GM18951 (cell line): ENCODE data around the gene ELAVL1.
"Not testable (repeated sequence)": the region's sequence is repeated elsewhere in the genome, so short reads cannot be mapped to it uniquely, and the experiment has no call there.

Experiments
- POLR2A ChIP-seq: IDR thresholded peaks from 4 replicates; pipeline ENCODE4 v1.6.1; 2011; ENCODE audit warnings: mild to moderate bottlenecking; ENCODE audit not compliant: insufficient read length, insufficient read depth; ENCODE audit errors: extremely low read depth
- in situ Hi-C: fragments of 300-500 bp; cut with MboI; formaldehyde crosslinking; loops from one replicate; pipeline ENCODE4 v1.12.0; 2022; ENCODE audit warnings: low sequenced_read_pairs, mixed read lengths, inconsistent platforms; ENCODE audit not compliant: unreplicated experiment

Gene ELAVL1

GRCh38 chr19:7921967-7922835 lies 83.2 kb downstream of the ELAVL1 start:
- in situ Hi-C loops = no loop called here

GRCh38 chr19:7921302-7921966 lies 84.0 kb downstream of the ELAVL1 start:
- in situ Hi-C loops = no loop called here
- TF ChIP-seq POLR2A = no peak

More at GRCh38 chr19:7921967-7922835, 83.2 kb downstream of the ELAVL1 start:
- no peak for TF ChIP-seq POLR2A

- TF ChIP-seq POLR2A = peak; percentile 15
- in situ Hi-C loops = no loop called here
Observed at GRCh38 chr19:7920519-7921301, 84.7 kb downstream of the ELAVL1 start.

GRCh38 chr19:7919610-7920518 lies 85.6 kb downstream of the ELAVL1 start, which contains the start of gene SNAPC2:
TSS of gene SNAPC2 (plus strand) at chr19:7920338. CDS start at chr19:7920367, 29 bp downstream.
- in situ Hi-C loops = no loop called here
- TF ChIP-seq POLR2A = peak; percentile 73

- TF ChIP-seq POLR2A = no peak
- in situ Hi-C loops = no loop called here
Observed at GRCh38 chr19:7918615-7919421, 86.6 kb downstream of the ELAVL1 start.

GRCh38 chr19:7918062-7918614 lies 87.3 kb downstream of the ELAVL1 start:
- in situ Hi-C loops = not testable (repeated sequence)

- TF ChIP-seq POLR2A = no peak
- in situ Hi-C loops = no loop called here
Observed at GRCh38 chr19:7917267-7918061, 88.0 kb downstream of the ELAVL1 start.

GRCh38 chr19:7916955-7917266 lies 88.5 kb downstream of the ELAVL1 start:
- in situ Hi-C loops = no loop called here
- no peak for TF ChIP-seq POLR2A

GRCh38 chr19:7916103-7916954 lies 89.1 kb downstream of the ELAVL1 start:
- no peak for TF ChIP-seq POLR2A
- in situ Hi-C loops = no loop called here

- TF ChIP-seq POLR2A = no peak
- in situ Hi-C loops = no loop called here
Observed at GRCh38 chr19:7915250-7916102, 90.0 kb downstream of the ELAVL1 start.
